GM19239 (cell line): ENCODE data around the gene STAG1.

Experiments
- DNase-seq: peaks from one replicate; pipeline ENCODE4 v3.0.0; 2011; ENCODE audit warnings: low spot score; ENCODE audit not compliant: insufficient read length
- FAIRE-seq: peaks from 2 replicates; lab custom pipeline; 2011; peaks lifted over from hg19 to GRCh38; lab: Jason Lieb, UNC

STAG1 gene

GRCh38 chr3:136293279-136293678, 458.9 kb downstream of the STAG1 start:
- DNase-seq (no peak), FAIRE-seq (no peak)

GRCh38 chr3:136292500-136292899, 459.7 kb downstream of the STAG1 start:
- DNase-seq (no peak), FAIRE-seq (no peak)

GRCh38 chr3:136291302-136291701, 460.9 kb downstream of the STAG1 start:
- DNase-seq: no peak
- FAIRE-seq: no peak
